Measurements from ENCODE around the gene CFAP46.

- TF ChIP-seq CTCF (conservative IDR thresholded peaks at IDR 0.05; ENCODE audit: low read length), result no peak
- no peak for TF ChIP-seq EZH2phosphoT487 (IDR thresholded peaks at IDR 0.05; ENCODE audit: borderline replicate concordance)
Measured at GRCh38 chr10:132928261-132928660, 14.1 kb downstream of the CFAP46 start.
